Adipocyte (in vitro differentiated cells): ENCODE measurements around the gene OXT.
"Not testable (repeated sequence)": the region's sequence is repeated elsewhere in the genome, so short reads cannot be mapped to it uniquely, and the experiment has no call there.

Source experiments
- DNase-seq: peaks from one replicate; pipeline ENCODE4 v3.0.0-alpha.2; 2015; ENCODE audit warnings: low read depth
- H3K27me3 ChIP-seq: replicated peaks from 2 replicates; pipeline ENCODE4 v1.7.0; 2013; ENCODE audit warnings: mild to moderate bottlenecking, low read length, moderate library complexity; ENCODE audit not compliant: control insufficient read depth, insufficient read depth
- H3K36me3 ChIP-seq: 2 replicates; pipeline ENCODE4 v1.7.0; 2013; ENCODE audit warnings: low read length, mild to moderate bottlenecking, moderate library complexity; ENCODE audit not compliant: control insufficient read depth, insufficient read depth, severe bottlenecking
- H3K4me1 ChIP-seq: 2 replicates; pipeline ENCODE4 v1.7.0; 2013; ENCODE audit warnings: mild to moderate bottlenecking, low read length, moderate library complexity; ENCODE audit not compliant: control insufficient read depth, insufficient read depth
- H3K4me3 ChIP-seq: 2 replicates; pipeline ENCODE4 v1.7.0; 2013; ENCODE audit warnings: mild to moderate bottlenecking, low read length, moderate library complexity
- H3K9ac ChIP-seq: 2 replicates; pipeline ENCODE4 v1.7.0; 2013; ENCODE audit warnings: mild to moderate bottlenecking, low read length, moderate library complexity
- H3K9me3 ChIP-seq: 2 replicates; pipeline ENCODE4 v1.7.0; 2013; ENCODE audit warnings: mild to moderate bottlenecking, low read length, moderate library complexity; ENCODE audit not compliant: control insufficient read depth

The OXT gene

GRCh38 chr20:3071610-3072529 is at the start of gene OXT:
Gene OXT (plus strand): TSS chr20:3071620. CDS start chr20:3071656, 36 bp downstream.
- Histone ChIP-seq H3K4me1 (peaks cover 28% of the 10 kb centered on the region), H3K9me3 (no peaks in the 10 kb centered on the region), H3K9ac (peak within 1 kb of the TSS; percentile 34), H3K27me3 (peaks cover 8% of the 10 kb centered on the region), H3K4me3 (peak within 1 kb of the TSS; percentile 63), H3K36me3 (no peaks in the 10 kb centered on the region)
- peak; percentile 56 for DNase-seq

- no peaks in the 10 kb centered on the region for H3K9me3 ChIP-seq
- H3K36me3 ChIP-seq: peaks cover 63% of the 10 kb centered on the region
- no peaks in the 10 kb centered on the region for H3K4me1 ChIP-seq
- no peak overlapping the region for H3K4me3 ChIP-seq
- DNase-seq: no peak
- no peaks in the 10 kb centered on the region for H3K27me3 ChIP-seq
- no peak overlapping the region for H3K9ac ChIP-seq
These were observed 49.6 kb upstream of the OXT start for GRCh38 chr20:3021777-3022176.

- peaks cover 69% of the 10 kb centered on the region for H3K36me3 ChIP-seq
These were observed 48.6 kb upstream of the OXT start for GRCh38 chr20:3022559-3023490.

GRCh38 chr20:3027987-3028386 is 43.4 kb upstream of the OXT start:
- Histone ChIP-seq H3K9ac (no peak overlapping the region), H3K4me3 (no peak overlapping the region), H3K4me1 (peaks cover 4% of the 10 kb centered on the region), H3K9me3 (no peaks in the 10 kb centered on the region), H3K27me3 (no peaks in the 10 kb centered on the region), H3K36me3 (peaks cover 74% of the 10 kb centered on the region)
- no peak for DNase-seq

More at GRCh38 chr20:3022559-3023490, 48.6 kb upstream of the OXT start:
- DNase-seq, H3K27me3 ChIP-seq, H3K4me1 ChIP-seq, H3K4me3 ChIP-seq, H3K9me3 ChIP-seq, H3K9ac ChIP-seq: not testable (repeated sequence)

- Histone ChIP-seq H3K9me3 (no peaks in the 10 kb centered on the region), H3K4me1 (peaks cover 8% of the 10 kb centered on the region), H3K27me3 (no peaks in the 10 kb centered on the region), H3K9ac (no peak overlapping the region), H3K4me3 (no peak overlapping the region), H3K36me3 (peaks cover 61% of the 10 kb centered on the region)
- no peak for DNase-seq
These were observed 39.8 kb upstream of the OXT start for GRCh38 chr20:3031524-3032147.

GRCh38 chr20:3032624-3033023 is 38.8 kb upstream of the OXT start:
- Histone ChIP-seq H3K9me3 (no peaks in the 10 kb centered on the region), H3K27me3 (no peaks in the 10 kb centered on the region), H3K9ac (no peak overlapping the region), H3K4me1 (peaks cover 8% of the 10 kb centered on the region), H3K36me3 (peaks cover 61% of the 10 kb centered on the region), H3K4me3 (peak overlapping the region; percentile 39)
- no peak for DNase-seq

GRCh38 chr20:3037654-3038053 is 33.8 kb upstream of the OXT start:
- no peak for DNase-seq
- no peak overlapping the region for H3K9ac ChIP-seq
- H3K4me3 ChIP-seq: no peak overlapping the region
- H3K9me3 ChIP-seq: no peaks in the 10 kb centered on the region
- H3K27me3 ChIP-seq: no peaks in the 10 kb centered on the region
- peaks cover 61% of the 10 kb centered on the region for H3K36me3 ChIP-seq
- peaks cover 17% of the 10 kb centered on the region for H3K4me1 ChIP-seq

- peaks cover 61% of the 10 kb centered on the region for H3K36me3 ChIP-seq
- no peaks in the 10 kb centered on the region for H3K27me3 ChIP-seq
- H3K9me3 ChIP-seq: no peaks in the 10 kb centered on the region
- H3K4me1 ChIP-seq: peaks cover 9% of the 10 kb centered on the region
- DNase-seq: no peak
- H3K4me3 ChIP-seq: no peak overlapping the region
- no peak overlapping the region for H3K9ac ChIP-seq
These were observed 33.0 kb upstream of the OXT start for GRCh38 chr20:3038454-3038853.

- no peak for DNase-seq
- Histone ChIP-seq H3K4me3 (no peak overlapping the region), H3K9ac (no peak overlapping the region), H3K4me1 (peaks cover 9% of the 10 kb centered on the region), H3K27me3 (no peaks in the 10 kb centered on the region), H3K36me3 (peaks cover 61% of the 10 kb centered on the region), H3K9me3 (no peaks in the 10 kb centered on the region)
These were observed 32.0 kb upstream of the OXT start for GRCh38 chr20:3039426-3039825.

- no peak for DNase-seq
- no peaks in the 10 kb centered on the region for H3K27me3 ChIP-seq
- no peaks in the 10 kb centered on the region for H3K9me3 ChIP-seq
- H3K9ac ChIP-seq: no peak overlapping the region
- peaks cover 58% of the 10 kb centered on the region for H3K36me3 ChIP-seq
- H3K4me3 ChIP-seq: no peak overlapping the region
- H3K4me1 ChIP-seq: peaks cover 10% of the 10 kb centered on the region
These were observed 31.3 kb upstream of the OXT start for GRCh38 chr20:3040086-3040485.
